HG03457 (cell line): ENCODE data around the gene CCDC159.
"Not testable (repeated sequence)": the region's sequence is repeated elsewhere in the genome, so short reads cannot be mapped to it uniquely, and the experiment has no call there.

Experiments used
- ATAC-seq: cut with Tn5 transposase; IDR thresholded peaks from one replicate; pipeline ENCODE4 v1.9.1; 2021; ENCODE audit warnings: moderate number of reproducible peaks; ENCODE audit not compliant: unreplicated experiment

Gene CCDC159

DNA sequence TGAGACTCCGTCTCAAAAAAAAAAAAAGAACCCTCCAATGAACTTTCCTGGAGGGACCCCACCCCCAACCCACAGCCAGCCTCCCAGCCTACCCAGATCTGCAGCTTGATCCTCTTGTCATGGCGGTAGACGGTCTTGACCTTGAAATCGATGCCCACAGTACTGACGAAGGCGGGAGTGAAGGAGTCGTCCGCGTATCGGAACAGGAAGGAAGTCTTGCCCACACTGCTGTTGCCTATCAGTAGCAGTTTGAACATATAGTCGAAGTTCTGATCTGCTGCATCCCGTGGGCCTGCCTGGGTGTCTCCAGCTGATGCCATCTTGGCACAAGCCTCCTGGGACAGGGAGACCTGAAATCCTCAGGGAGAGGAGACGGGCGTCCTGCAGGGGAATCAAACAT lies 9.2 kb upstream of the CCDC159 start:
- no peak for ATAC-seq

GRCh38 chr19:11338121-11338520 lies 8.2 kb upstream of the CCDC159 start:
- ATAC-seq, result no peak

DNA sequence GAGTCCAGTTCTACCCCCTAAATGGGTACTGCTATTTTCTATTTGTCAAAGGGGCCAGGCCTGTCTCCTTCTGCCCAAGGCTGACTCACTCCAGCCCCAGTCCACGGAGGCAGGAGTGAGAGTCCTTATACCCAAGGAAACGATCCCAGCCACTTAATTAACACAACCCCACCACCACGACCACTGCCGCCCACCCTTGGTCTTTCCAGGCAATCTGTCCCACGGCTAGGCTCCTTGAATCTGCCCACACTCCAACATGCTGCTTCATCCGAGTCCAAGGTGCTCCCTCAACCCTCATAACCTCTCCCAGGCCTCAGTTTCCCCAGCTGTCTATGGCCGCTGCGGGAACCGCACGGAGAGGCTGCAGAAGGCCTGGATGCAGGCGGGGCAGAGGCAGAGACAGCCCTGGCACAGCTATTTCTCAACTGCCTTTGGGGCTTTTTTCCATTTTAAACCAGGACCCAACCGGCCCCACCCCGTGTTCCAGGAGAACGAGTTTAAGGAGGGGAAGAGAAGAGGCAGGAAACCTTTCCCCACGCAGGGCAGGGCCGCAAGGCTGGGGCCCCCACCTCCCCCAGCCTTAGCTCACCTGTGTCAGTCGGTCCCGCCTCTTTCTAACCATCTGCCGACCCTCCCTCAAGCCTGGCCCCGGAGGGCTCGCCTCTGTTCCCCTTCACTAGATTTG lies 7.6 kb upstream of the CCDC159 start:
- no peak for ATAC-seq

DNA sequence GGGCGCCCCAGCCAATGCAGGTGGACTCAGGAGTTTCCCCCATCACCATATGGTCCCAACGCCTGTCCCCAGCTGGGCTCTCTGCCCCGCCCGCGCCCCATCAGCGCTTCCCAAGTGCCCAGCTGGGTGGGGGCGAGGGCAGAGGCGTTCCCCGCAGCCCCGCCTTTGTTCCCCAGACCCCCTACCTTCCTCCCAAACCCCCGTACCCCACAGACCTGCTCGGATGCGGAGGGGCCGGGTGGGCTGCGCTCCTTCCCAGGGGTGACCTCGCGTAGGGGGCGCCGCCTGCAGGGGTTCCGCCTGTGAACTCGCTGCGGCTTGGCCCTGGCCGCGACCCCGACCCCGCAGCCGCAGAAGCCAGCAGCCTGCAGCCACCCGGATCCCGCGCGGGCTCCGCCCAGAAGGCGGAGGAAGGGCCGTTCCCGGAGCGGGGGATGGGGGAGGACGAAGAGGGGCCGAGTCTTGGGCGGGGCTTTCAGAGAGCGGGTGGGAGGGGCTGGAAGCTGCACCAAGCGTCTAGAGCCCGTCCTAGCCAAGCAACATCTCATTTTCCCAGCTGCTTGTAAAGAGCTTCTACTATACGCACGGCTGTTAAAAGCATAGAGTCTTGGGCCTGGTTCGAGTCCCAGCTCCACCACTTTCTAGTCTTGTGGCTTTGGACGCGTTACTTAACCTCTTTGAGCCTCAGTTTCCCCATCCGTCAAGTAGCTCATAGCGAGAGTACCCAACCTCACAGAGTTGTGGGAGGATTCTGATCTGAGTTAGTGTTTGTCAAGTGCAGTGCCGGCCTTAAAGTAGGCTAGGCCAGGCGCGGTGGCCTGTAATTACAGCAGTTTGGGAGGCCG lies 6.8 kb upstream of the CCDC159 start, which contains the start of gene RAB3D:
Gene RAB3D (minus strand): TSS at position 404 of the 845 bp plus-strand sequence. CDS start 2,258 bp downstream, outside the sequence.
- no peak for ATAC-seq

DNA sequence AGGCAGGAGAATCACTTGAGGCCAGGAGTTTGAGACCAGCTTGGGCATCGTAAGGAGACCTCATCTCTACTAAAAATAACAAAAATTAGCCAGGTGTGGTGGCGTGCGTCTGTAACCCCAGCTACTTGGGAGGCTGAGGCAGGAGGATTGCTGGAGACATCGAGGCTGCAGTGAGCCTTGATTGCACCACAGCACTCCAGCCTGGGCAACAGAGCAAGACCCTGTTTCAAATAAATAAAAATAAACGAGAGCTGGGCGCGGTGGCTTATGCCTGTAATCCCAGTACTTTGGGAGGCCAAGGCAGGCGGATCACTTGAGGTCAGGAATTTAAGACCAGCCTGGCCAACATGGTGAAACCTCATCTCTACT lies 6.2 kb upstream of the CCDC159 start:
- not testable (repeated sequence) for ATAC-seq

DNA sequence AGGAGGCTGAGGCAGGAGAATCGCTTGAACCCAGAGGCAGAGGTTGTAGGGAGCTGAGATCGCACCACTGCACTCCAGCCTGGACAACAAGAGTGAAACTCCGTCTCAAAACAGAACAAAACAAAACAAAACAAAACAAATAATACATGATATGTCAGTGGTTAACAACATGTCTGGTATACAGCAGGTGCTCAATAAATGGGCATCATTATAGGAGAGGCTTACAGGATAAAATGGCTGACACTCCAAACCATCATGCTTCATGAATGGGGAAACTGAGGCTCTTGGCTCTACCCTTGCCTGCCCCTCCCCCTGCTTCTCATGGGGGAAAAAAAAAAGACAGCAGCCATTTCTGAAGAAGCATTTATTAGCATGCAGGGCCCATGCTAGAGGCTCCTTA lies 3.9 kb upstream of the CCDC159 start:
- ATAC-seq, result no peak

DNA sequence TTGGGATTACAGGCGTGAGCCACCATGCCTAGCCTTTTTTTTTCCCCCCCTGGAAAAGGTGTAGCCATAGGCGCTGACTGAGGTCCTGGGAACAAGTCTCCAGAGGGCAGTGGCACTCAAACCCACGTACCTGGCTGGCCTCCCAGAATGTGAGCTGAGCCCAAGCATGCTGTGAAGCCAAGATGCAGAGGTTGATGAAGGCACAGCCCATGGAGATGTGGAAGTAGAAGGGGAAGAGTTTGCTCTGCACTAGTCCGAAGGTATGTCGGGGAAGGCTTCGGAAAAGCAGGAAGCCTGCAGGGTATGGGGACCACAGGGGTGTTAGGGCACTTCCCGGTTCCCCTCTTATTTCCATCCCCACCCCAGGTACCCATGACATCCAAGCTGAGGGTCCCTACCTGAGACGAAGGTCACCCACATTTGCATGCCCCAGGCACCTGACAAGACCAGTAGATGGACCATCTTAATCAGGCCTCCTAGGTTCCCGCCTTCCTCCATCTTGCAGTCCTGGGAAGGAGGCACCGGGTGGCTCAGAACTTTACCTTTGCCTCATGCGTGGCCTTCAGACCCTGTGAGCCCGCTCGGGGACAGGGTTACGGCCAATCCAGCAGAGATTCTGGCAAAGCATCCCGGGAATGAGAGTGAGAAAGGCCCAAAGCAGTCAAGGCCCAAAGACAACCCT lies 1.1 kb upstream of the CCDC159 start:
- no peak for ATAC-seq

DNA sequence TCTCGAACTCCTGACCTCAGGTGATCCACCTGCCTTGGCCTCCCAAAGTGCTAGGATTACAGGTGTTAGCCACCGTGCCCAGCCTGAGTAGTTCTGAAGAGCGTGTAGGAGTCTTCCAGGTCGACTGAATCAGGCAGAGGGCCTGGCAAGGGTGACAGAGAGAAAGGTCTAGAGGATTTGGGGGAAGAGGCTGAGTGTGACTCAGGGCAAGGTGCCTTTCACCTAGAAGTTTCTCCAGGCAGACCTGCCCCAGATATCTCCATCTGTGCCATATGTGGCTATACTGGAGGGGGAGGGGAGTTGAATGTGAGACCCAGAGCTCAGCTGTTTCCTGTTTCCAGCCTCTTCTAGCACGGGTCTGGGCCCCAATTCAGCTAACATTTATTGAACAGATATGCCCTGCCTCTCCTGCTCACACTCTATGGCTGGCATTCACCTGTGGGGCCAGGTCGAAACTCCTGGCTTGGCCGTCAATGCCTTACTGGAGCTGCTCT lies 1.3 kb downstream of the CCDC159 start:
- ATAC-seq, result no peak

- no peak for ATAC-seq
These were observed 2.9 kb downstream of the CCDC159 start for GRCh38 chr19:11349171-11349570.

- ATAC-seq, result not testable (repeated sequence)
These were observed 7.8 kb downstream of the CCDC159 start for GRCh38 chr19:11354102-11354501.

DNA sequence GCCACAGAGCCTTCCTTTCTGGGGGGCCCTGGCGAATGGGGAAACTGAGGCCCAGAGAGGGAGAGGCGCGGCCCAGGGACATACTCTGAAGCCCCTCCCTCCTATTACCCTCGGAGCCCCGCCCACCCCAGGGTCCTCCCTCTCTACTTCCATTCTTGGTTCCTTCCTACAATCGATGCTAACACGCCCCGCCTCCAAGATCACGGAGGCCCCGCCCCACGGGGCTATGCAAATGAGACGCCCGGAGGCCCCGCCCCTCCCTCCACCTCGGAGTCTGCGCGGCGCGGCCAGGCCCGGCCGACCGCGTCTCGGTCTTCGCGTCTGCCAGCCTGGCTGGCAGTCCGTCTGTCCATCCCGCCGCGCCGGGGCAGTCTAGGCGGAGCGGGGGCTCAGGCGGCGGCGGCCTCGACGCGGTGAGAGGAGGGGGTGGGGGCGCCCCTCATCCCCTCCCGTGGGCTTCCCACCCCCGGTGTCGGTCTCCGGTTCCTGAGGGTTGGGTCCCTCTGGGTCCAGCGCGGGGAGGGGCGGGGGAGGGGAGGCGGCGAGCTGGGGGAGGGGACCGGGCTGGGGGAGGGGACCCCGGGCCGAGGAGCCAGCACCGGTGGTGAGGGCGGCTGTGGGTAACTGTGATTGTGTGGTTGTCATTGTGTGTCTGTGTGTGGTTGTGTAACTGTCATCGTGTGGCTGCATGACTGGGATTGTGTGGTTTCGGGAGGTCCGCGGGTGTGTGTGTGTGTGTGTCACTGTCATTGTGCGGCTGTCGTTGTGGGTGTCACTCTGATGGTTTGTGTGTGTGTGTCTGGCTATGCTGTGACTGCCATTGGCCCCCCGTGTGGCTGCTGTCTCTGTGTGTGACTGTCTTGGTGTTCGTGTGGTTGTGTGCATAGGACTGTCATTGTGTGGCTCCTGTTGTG lies 9.1 kb downstream of the CCDC159 start, which contains the start of gene PLPPR2:
Gene PLPPR2 (plus strand): TSS at position 273 of the 914 bp plus-strand sequence. CDS start 2,242 bp downstream, outside the sequence.
- ATAC-seq, result no peak

DNA sequence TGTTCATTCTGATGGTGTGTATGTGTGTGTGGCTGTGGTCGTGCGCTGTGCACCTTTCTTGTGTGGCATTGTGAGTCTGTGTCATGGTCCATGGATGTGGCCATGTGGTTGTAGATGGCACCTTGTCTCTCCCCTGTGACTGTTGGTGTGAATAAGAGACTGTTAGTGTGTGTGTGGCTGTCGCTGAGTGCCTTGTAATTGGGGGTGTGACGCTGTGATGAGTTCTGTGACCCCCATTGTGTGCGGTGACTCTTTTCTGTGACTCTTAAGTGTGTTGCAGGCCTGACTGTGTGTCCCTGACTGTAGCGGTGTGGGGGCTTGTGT lies 9.7 kb downstream of the CCDC159 start:
- no peak for ATAC-seq

- no peak for ATAC-seq
These were observed 10.6 kb downstream of the CCDC159 start for GRCh38 chr19:11356676-11357550.

DNA sequence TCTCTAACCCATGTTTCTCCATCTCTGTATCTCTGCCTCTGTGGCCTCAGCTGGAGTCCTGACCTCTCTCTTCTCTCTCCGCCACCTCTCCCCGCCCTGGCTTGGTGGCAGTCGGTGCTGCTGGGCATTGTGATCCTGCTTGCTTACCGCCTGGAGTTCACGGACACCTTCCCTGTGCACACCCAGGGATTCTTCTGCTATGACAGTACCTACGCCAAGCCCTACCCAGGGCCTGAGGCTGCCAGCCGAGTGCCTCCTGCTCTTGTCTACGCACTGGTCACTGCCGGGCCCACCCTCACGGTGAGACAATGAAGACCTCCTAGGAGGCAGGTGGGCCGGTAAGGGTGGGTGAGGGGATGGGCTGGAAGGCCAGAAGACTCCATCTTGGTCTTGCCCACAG lies 13.1 kb downstream of the CCDC159 start:
- no peak for ATAC-seq

DNA sequence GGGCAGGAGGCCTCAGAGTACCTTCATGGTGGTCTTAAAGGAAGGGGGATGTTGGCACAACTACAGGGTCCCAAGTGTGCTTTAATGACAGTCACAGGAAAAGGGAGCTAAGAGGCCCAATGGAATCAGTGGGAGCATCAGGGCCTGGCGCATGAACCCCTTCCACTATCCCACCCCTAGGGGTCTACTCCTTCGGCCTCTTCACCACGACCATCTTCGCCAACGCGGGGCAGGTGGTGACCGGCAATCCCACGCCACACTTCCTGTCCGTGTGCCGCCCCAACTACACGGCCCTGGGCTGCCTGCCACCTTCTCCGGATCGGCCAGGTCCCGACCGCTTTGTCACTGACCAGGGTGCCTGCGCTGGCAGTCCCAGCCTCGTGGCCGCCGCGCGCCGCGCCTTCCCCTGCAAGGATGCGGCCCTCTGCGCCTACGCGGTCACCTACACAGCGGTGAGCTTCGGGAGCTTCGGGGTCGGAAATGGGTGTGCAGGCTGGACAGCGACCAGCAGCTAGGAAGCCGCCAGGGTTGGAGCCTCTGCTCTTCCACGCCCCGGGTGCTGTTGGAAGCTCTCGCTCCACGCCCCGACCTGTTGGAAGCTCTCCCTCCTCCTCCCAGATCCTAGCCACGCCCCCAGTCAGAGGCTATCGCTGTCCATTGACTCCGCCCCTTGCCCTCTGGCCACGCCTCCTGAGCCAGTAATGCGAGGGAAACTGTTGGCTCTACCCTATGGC lies 14.9 kb downstream of the CCDC159 start:
- ATAC-seq, result no peak

- ATAC-seq, result no peak
These were observed 15.7 kb downstream of the CCDC159 start for GRCh38 chr19:11361771-11362731.

DNA sequence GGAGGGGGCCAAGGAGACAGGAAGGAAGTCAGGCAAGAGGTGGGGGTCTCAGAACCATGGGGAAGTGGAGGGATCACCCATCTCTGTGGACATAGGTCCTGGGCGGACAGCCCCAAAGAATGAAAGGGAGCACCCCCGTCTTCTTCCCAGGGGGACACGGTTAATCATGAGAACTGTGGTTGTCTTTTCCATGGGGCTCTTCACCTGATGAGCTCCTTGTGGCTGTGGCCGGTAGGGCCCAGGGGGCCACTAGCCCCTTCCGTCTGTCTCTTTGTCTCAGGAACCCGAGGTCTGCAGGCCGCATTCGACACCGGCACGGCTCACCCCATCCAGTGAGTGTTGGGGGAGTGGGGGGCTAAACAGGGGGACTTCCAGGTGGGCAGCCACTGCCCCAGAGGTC lies 17.6 kb downstream of the CCDC159 start:
- no peak for ATAC-seq
